NCI-H1930 (cell line): ENCODE measurements around the gene PGA4.
"Not testable (repeated sequence)": the region's sequence is repeated elsewhere in the genome, so short reads cannot be mapped to it uniquely, and the experiment has no call there.

Experiments used
- DNase-seq, 2 experiments: peaks; one replicate each; lab custom pipeline; 2025; lab: John Stamatoyannopoulos, UW

PGA4 gene

DNA sequence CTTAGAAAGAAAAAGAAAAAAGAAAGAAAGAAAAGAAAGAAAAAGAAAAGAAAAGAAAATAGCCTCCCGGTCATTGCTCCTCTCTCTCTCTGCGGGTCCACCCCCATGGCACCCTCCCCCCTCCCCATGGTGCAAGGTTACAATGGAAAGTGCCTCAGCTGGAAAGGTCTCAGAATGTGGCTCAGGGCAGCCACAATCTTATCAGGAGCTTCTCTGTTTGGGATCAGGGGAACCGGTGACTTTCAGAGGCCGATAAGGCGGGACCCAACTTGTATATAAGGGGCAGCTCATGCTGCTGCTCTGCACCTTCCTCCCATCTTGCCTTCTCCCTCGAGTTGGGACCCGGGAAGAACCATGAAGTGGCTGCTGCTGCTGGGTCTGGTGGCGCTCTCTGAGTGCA lies at the start of gene PGA4:
Gene PGA4 (plus strand): TSS at position 301 of the 400 bp plus-strand sequence. CDS start 54 bp downstream, at position 355.
- DNase-seq, result not testable (repeated sequence)

DNA sequence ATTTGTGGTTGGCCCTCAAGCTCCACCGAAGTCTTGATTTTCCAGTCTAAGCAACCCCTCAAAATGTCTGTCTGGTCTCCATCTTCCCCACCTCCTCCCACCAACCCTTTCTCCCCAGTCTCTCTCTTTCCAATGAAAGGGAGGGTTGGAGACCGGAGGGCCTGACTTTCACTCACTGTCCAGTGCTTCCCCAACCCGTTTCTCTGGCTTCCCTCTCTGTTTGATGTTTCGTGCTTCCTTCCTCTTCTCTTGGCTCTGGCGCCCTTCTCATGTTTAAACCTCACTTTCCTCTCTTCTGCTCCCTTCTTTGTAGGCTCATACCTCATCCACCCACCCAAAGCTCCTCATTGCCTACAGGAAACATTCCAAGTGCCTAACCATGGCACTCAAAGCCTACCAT lies 49.8 kb upstream of the PGA4 start:
- no peak for DNase-seq

DNA sequence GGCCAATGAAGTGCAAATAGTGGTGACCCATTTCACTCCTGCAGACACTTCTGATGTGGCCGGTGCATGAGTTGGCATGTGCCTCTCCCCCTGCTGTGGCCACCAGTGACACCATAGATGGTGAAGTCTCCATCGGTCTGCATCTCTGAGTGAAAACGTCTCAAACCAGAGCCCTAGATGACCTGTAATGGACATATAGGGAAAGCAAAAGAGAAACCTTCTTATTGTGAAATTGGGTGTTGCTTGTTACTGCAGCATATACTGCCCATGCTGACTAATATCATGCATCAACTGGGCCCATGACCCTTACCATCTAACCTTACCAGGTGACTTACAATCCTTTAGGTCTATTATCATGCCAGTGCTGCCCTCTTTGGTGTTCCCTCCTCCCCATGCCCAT lies 49.3 kb upstream of the PGA4 start:
- no peak for DNase-seq

DNA sequence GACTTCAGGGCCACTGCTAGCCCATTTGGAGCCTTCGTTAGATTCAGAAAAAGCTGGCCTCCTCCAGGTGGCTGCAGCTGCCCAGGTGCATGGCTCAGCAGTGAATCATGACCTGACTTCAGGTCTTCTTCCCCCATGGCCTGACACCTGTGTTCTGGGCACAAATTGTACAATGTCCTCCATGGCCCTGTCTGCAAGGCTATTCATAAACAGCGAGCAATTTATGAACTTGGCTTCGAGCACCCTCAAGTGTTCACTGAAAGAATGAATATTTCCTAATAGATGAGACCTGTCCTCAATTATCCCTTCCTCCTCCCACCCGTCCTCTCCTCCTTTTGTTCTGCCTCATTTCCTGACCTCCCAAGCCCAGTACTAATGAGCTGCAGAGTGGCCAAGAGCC lies 48.7 kb upstream of the PGA4 start:
- no peak for DNase-seq

DNA sequence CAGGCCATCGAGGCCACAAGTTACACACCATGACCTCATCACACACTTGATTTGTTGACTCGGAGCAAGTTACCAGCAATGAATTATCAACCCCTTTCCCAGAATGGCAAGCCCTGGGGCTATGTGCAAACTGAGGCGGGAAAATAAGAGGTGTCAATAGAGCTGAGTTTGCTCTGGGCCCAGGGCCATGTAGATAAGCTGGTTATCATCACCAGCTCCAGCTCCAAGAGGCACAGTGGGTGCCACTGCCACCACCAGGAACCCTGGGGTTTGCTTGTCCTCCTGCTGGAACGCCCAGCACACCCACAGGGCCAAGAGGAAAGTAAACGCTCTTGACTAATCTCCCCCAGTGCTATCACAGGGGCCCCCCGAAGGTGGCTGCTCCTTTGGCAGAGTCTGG lies 47.9 kb upstream of the PGA4 start:
- DNase-seq, result no peak

DNA sequence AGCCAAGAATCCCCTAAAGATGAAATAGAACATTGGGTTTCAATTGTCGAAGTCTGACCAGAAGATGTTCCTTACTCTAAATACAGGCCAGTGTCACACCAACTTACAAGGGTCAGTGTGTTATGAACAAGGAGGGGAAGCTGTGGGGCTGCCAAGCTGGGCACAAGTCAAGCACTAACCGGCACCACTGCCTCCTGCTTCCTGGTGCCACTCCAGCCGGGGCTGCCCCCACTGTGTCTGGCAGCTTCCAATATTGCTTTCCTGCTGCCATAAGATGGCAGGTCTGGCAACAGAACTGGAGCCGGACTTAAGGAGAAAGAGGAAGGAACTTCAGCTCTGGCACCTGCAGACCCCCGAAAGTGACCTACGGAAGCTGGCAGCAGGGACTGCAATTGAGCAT lies 47.2 kb upstream of the PGA4 start:
- DNase-seq, result no peak

DNA sequence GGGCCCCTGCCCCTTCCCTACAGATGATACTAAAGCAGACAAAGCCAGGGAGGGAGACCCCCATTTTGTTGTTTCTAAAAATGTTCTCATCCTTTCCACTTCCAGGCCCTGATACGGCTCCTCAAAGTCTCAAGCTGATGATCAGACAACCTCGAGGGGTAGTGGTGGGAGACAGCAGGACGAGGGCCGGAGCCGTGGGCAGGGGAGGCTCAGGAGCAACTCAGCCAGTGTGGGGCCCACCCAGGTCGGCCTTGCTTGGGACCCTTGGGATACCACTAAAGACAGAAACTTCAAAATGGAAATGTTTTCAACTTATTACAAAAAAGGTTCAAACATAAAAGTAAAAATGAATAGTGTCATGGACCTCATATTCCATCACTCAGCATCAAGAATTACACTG lies 45.7 kb upstream of the PGA4 start:
- DNase-seq, result no peak

DNA sequence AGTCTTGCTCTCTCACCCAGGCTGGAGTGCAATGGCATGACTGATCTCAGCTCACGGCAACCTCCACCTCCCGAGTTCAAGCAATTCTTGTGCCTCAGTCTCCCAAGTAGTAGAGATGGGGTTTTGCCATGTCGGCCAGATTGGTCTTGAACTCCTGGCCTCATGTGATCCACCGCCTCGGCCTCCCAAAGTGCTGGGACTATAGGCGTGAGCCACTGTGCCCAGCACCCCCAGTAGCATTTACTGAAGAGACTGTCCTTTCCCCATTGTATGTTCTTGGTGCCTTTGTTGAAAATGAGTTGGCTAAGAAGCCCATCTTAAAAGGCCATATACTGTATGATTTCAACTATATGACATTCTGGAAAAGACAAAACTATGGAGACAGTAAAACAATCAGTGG lies 41.9 kb upstream of the PGA4 start:
- DNase-seq, result not testable (repeated sequence)

DNA sequence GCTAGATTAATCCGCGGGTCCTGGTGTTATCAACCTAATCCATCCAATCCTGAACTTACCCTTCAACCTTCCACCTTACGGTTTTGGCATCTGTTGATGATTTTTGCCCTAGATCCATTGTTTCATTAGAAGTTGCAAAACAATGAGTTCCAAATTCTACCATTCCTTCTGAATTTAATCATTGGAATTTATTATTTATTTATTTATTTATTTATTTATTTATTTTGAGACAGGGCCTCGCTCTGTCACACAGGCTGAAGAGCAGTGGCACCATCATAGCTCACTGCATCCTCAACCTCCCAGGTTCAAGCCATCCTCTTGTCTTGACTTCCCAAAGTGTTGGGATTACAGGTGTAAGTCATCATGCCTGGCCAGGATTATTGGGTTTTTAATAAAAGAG lies 40.7 kb upstream of the PGA4 start:
- DNase-seq, result no peak

DNA sequence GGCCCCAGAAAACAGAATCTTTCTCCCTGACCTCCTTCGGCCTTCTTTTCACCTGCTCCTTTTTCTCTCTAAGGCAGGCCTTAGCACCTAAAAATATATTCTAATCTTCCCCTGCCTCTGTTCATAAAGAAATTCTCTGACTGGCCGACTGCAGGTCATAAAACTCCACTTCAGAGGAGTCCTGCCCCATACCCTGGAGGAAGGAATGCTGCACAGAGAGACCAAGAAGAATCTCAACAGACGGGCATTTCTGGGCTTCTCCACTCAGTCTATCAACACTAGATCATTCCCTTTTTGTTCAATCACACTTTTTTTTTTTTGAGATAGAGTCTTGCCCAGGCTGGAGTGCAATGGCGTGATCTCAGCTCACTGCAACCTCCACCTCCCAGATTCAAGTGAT lies 38.5 kb upstream of the PGA4 start:
- no peak for DNase-seq

DNA sequence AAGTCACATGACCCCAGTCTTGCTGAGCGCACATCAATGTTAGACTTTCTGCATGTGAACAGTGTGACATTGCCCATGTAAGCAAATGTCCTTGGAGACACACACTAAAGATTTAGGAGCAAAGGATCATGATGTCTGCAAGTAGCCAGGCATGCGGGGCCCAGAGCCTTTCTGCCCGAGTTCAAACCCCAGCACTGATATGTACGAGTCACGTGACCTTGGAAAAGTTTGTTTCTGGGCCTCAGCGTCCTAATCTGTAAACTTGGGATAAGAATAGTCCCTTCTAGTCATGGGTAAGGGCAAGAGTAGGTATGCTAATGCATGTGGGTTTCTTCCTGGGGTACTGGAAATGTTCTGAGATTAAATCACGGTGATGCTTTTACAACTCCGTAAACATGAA lies 35.6 kb upstream of the PGA4 start:
- no peak for DNase-seq

DNA sequence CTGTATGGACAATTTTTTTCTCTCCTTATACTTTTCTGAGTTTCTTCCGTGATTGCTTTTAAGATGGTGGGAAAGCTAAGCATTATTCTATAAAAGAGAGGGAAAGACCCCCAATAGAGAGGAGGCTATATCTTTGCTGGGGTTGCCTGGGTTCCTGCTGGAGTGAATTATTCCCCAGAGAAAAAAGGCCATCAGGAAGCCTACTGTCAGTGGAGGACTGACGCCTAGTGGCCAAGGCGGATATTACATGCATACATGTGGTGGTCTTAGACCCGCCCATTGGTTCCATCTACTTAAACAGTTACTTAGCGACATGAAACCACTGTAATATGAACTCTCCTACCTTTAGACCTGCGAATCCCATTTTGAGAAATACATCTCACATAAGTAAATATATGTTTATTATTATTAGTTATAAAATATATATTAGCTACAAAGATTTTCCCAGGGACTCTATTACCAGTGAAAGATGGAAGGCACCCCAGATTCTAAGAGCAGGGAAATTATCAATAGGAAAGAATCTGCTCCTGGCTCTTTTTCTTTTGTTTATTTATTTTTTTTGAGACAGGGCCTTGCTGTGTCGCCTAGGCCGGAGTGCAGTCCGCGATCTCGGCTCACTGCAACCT lies 34.5 kb upstream of the PGA4 start:
- DNase-seq, result peak; percentile 58 to 63

DNA sequence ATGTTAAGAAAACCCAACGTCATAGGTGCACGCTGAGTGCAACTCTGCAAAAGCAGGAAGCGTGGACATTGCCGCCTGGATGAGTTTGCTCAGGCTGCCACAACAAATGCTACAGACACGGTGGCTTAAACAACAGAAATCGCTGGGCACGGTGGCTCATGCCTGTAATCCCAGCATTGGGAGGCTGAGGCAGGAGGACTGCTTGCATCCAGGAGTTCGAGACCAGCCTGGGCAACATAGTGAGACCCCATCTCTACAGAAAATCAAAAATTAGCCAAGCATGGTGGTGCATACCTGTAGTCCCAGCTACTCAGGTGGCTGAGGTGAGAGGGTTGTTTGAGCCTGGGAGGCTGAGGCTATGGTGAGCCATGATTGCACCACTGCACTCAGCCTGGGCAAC lies 32.2 kb upstream of the PGA4 start:
- no peak for DNase-seq

DNA sequence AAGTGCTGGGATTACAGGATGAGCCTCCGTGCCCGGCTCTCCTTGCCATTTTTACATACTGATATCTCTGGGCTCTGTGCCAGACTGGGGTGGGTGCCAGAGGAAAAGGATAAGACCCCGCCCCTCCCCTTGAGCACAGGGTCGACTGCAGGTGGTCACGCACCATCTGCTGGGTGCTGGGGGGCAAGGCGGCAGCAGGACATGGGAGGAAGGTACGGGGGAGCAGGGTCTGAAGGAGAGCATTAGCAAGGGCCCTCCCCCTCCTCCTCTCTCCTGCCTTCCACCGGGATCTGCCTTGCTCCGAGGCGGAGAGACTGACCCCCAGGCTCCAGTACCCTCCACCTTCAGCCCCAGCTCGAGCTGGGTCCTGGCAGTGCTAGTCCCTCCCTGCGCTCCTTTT lies 28.6 kb upstream of the PGA4 start:
- DNase-seq, result no peak

DNA sequence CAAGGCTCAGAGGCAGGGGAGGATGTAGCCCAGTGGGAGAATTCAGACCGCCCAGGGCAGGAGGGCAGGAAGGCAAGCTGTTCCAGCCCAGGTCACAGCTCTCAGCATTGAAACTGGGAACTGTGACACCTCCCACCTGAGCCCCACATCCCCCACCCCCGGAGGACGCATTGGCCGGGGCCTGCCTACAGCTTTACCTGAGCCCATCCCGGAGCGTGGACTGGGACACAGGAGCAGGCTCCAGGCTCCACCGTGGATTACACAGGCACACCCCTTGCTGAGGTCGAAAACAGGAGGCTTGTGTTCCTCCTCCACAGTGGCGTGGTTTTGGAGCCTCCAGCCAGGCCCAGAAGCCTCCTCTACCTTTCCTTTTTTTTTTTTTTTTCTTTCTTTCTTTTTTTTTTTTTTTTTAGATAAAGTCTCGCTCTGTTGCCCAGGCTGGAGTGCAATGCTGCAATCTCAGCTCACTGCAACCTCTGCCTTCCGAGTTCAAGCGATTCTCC lies 27.9 kb upstream of the PGA4 start:
- no peak for DNase-seq

DNA sequence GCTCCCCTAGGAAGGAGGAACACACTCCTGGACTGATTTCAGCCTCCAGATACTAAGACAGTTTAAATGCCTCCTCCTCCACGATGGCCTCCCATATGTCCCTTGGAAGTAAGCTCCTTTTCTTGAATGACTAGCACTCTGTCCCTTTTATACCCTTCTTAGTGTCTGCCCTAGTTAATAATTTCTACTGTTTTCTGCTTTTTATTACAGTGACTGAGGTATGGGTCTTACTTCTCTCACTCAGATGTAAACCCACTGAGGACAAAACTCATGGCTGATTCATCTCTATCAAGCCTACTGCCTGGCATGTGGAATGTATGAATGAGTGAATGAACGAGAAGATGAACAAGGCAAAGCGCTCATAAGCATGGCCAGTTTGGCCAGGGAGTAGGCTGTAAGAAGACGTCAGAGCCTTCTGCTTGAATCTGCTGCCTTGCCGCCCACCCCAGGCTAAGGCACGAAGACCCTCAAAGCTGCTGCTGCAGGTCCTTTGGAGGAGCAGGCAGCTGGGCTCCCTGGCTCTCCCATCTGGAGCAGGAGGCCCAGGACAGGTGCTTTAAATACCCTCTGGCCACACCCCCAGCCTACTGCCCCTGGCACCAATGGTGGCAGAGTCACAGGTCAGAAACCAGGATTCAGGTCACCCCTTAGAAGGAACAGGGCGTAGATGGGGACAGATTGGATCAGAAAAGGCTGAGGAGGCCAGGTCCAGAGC lies 27.0 kb upstream of the PGA4 start:
- no peak for DNase-seq

DNA sequence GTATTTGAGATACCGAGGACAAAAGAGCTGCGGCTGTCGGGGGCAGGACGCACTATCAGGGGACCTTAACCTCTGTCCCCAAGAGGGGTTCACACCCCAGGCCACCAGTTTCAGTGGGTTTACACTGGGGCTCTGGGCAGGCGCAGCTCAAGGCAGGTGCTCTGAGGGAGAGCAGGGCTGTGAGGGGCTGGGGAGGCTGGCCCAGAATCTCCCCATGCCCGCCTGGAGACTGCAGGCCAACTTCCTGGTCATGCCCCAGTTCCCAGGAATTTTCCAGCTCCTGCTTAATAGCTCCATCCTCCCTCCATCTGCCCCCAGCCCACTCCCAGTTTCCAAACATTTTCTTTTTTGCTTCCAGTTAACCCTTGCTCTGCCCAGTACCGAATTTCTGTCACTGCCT lies 26.4 kb upstream of the PGA4 start:
- DNase-seq, result no peak

DNA sequence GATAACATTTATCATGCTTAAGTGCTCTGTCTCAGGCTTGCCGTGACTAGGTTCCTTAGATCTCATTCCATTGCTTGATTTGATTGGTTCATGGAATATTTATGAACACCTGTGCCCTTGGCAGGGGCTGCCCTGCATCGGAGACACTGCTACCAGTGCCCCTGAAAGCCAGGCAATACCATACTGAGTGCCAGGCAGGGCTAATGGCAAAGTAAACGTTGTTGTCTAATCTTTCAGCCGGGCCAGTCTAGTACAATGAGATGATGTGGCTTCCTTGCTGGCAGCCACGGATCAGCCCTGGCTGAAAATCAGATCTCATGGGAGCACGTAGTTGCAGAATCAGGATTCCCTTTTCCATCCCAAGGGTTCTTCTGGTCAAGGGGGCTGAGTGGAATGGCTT lies 23.8 kb upstream of the PGA4 start:
- no peak for DNase-seq

DNA sequence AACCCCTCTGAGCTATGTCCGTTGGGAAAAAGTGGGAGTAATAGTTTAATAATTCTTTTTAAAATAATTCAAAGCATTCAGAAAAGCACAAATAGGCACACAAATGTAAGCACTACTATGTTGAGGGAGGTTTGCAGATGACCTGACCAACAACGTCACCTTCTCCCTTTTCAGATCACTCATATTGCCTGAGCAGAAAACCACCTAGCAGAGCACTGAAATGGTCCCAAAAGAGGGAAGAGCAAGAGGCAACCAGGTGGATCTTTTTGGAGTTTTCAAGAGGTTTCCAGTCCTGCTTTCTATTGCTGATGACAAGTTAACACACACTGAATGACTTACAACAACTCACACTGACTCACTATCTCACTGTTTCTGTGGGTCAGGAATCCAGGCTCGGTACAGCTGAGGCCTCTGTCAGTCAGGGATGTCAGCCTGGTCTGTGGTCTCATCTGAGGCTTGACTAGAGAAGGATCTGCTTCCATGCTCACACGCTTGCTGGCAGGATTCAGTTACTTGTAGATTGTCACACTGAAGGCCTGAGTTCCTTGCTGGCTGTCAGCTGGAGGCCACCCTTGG lies 23.1 kb upstream of the PGA4 start:
- no peak for DNase-seq

DNA sequence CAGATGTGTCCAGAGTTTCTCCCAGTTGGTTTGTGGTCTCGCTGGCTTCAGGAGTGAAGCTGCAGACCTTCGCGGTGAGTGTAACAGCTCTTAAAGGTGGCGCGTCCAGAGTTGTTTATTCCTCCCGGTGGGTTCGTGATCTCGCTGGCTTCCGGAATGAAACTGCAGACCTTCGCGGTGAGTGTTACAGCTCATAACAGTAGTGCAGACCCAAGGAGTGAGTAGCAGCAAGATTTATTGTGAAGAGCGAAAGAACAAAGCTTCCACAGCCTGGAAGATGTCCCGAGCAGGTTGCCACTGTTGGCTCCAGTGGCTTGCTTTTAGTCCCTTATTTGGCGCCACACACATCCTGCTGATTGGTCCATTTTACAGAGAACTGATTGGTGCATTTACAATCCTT lies 20.7 kb upstream of the PGA4 start:
- DNase-seq, result no peak

DNA sequence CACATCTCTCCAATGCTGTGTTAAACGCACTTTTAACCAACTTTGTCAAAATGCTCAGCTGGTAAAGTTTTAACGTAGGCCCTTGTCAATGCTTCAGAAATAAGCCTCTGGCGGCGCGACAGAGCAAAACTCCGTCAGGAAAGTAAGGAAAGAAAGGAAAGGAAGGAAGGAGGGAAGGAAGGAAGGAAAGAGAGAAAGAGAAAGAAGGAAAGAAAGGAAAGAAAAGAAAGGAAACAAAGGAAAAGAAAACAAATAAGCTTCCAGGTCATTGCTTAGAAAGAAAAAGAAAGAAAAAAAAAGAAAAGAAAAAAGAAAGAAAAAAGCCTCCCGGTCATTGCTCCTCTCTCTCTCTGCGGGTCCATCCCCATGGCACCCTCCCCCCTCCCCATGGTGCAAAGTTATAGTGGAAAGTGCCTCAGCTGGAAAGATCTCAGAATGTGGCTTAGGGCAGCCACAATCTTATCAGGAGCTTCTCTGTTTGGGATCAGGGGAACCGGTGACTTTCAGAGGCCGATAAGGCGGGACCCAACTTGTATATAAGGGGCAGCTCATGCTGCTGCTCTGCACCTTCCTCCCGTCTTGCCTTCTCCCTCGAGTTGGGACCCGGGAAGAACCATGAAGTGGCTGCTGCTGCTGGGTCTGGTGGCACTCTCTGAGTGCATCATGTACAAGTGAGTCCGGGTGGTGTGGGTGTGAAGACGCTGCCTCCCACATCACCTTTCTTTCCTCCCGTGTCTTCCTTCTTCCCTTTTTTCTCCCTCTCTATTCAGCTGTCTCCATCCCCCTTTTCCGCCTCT lies 19.0 kb upstream of the PGA4 start, which contains the start of gene PGA3:
Gene PGA3 (plus strand): TSS at position 566 of the 797 bp plus-strand sequence. CDS start 50 bp downstream, at position 616.
- not testable (repeated sequence) for DNase-seq

DNA sequence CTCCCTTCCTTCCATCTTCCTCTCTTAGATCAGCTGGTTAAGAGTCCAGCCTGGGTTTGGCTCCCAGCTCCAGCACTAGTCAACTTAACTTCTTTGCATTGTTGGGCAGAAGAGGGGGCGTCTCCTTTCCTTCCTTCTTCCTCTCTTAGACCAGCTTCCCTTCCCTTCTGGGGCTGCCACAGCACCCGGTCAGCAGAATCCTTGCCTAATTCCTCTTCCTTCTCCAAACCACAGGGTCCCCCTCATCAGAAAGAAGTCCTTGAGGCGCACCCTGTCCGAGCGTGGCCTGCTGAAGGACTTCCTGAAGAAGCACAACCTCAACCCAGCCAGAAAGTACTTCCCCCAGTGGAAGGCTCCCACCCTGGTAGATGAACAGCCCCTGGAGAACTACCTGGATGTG lies 18.3 kb upstream of the PGA4 start:
- not testable (repeated sequence) for DNase-seq
